Adrenal gland (tissue), 12 donors: ENCODE data around the gene UCP2. TPM values are rescaled to one million over a fixed set of nuclear protein-coding genes. Genes with fewer than 3 reads are reported as not detected.
"Not testable (repeated sequence)": the region's sequence is repeated elsewhere in the genome, so short reads cannot be mapped to it uniquely, and the experiment has no call there.

Experiments
- DNase-seq, 7 donors: peaks; one replicate each; pipeline ENCODE4 v3.0.0-alpha.2; 2019 to 2020
- H3K27ac ChIP-seq, 5 donors: fragments of 200-600 bp; sonication (generic) in 4 of 5; 1 replicate in 3 of 5; 2 replicates in 2 of 5; pipeline versions ENCODE4 v1.5.1 to v1.8.0; 2016 to 2020; ENCODE audit warnings: mild to moderate bottlenecking in 1 of 5
- H3K27me3 ChIP-seq: fragments of 200-600 bp; 2 replicates; pipeline ENCODE4 v1.8.0; 2021
- H3K36me3 ChIP-seq, 2 donors: fragments of 200-600 bp; replicated peaks in 1 of 2; 1 replicate in 1 of 2; 2 replicates in 1 of 2; pipeline versions ENCODE4 v1.5.1 to v1.8.0; 2018 to 2022
- H3K4me1 ChIP-seq, 2 donors: fragments of 200-600 bp; replicated peaks in 1 of 2; 1 replicate in 1 of 2; 2 replicates in 1 of 2; pipeline versions ENCODE4 v1.5.1 to v1.8.0; 2018 to 2021
- H3K4me3 ChIP-seq, 4 donors: fragments of 200-600 bp; sonication (generic) in 3 of 4; one replicate each; pipeline ENCODE4 v1.5.1; 2016 to 2018
- H3K9me3 ChIP-seq, 3 donors: fragments of 200-600 bp; sonication (generic) in 1 of 3; replicated peaks in 1 of 3; 1 replicate in 2 of 3; 2 replicates in 1 of 3; pipeline versions ENCODE4 v1.5.1 to v1.8.0; 2016 to 2021
- POLR2A ChIP-seq, 2 donors: fragments of 450-650 bp; IDR thresholded peaks; one replicate each; pipeline ENCODE4 v1.6.1; 2017; ENCODE audit warnings: antibody characterized with exemption in 2 of 2, mild to moderate bottlenecking in 2 of 2, moderate library complexity in 1 of 2
- WGBS, 4 donors: extraction: QIAGEN DNeasy Blood & Tissue Kit in 2 of 4; methylation state at CpG; one replicate each; pipeline versions ENCODE4 v1.1.5 to v1.1.7; 2013 to 2017; 5-methylcytosine and 5-hydroxymethylcytosine counted together
- intact Hi-C, 2 donors: fragments of 100-400 bp; cut with DNase I; formaldehyde crosslinking; loops; one replicate each; pipeline versions ENCODE4 v1.14.1 to v1.15.0; 2022 to 2023
- polyA plus RNA-seq, 3 donors: library from polyadenylated mRNA; stranded (reverse); fragments of 200-250 nt in 2 of 3; fragments of 350-450 nt in 1 of 3; fragmentation: Illumina TruSeq in 1 of 3; extraction: RNeasy Lipid Tissue Mini Kit (QIAGEN cat#74804) in 1 of 3; gene quantifications; one replicate each; pipeline ENCODE4 v1.2.3, GENCODE V29; 2013 to 2014
- total RNA-seq, 9 donors: library from RNA; depleted of rRNA in 4 of 9; stranded (reverse); fragments of >200 nt in 4 of 9; fragments of 120-200 nt in 1 of 9; fragmentation: NEBNext Ultra II Directional in 1 of 9; extraction: Animal tissue kit (Norgen Biotek cat#: 25700) in 1 of 9; gene quantifications; one replicate each; pipeline versions ENCODE4 v1.1.0 to v1.2.4, GENCODE V29; 2013 to 2023
- TF ChIP-seq, protein P1 (sequence below), 6 experiments: fragments of 450-650 bp in 4 of 6; fragments of 200-600 bp in 2 of 6; sonication (generic) in 1 of 6; IDR thresholded peaks; 1 replicate in 5 of 6; 2 replicates in 1 of 6; pipeline versions ENCODE4 v1.5.1 to v1.8.0; 2016 to 2021; ENCODE audit warnings: antibody characterized with exemption in 6 of 6, mild to moderate bottlenecking in 2 of 6, moderate library complexity in 1 of 6
- donor health status: healthy with polysubstance abuse.
- donor health status: Bipolar disorder and iron deficiency.
- donor health status: DM: yes; HTN: yes; CAD: no.
- donor health status: DM: no; HTN: no; CAD: no.
- donor health status: DM: no; HTN: no; CAD: no.
- donor health status: DM: yes; HTN: yes; CAD: no.

Gene UCP2
- total and polyA plus RNA-seq, 12 donors, result 12.4 to 117 (median 40.9) TPM

- H3K9me3 ChIP-seq, result no peaks in the 10 kb centered on the region
- TF ChIP-seq POLR2A (IDR thresholded peaks at IDR 0.05), result no peak
- TF ChIP-seq, protein P1, sequence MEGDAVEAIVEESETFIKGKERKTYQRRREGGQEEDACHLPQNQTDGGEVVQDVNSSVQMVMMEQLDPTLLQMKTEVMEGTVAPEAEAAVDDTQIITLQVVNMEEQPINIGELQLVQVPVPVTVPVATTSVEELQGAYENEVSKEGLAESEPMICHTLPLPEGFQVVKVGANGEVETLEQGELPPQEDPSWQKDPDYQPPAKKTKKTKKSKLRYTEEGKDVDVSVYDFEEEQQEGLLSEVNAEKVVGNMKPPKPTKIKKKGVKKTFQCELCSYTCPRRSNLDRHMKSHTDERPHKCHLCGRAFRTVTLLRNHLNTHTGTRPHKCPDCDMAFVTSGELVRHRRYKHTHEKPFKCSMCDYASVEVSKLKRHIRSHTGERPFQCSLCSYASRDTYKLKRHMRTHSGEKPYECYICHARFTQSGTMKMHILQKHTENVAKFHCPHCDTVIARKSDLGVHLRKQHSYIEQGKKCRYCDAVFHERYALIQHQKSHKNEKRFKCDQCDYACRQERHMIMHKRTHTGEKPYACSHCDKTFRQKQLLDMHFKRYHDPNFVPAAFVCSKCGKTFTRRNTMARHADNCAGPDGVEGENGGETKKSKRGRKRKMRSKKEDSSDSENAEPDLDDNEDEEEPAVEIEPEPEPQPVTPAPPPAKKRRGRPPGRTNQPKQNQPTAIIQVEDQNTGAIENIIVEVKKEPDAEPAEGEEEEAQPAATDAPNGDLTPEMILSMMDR (IDR thresholded peaks at IDR 0.05), result no peak
- H3K4me1 ChIP-seq, result no peaks in the 10 kb centered on the region
- H3K36me3 ChIP-seq, result no peaks in the 10 kb centered on the region
- H3K27me3 ChIP-seq, result no peaks in the 10 kb centered on the region
- DNase-seq, result no peak
- intact Hi-C loops, result no loop called here
- no peak overlapping the region for H3K27ac ChIP-seq
- 68 to 80% (median 76%) methylated on average over 3 to 4 of the region's 4 CpGs for WGBS, 4 donors
- H3K4me3 ChIP-seq, result no peak overlapping the region
These were observed 43.5 kb downstream of the UCP2 start for GRCh38 chr11:73939096-73939495.

DNA sequence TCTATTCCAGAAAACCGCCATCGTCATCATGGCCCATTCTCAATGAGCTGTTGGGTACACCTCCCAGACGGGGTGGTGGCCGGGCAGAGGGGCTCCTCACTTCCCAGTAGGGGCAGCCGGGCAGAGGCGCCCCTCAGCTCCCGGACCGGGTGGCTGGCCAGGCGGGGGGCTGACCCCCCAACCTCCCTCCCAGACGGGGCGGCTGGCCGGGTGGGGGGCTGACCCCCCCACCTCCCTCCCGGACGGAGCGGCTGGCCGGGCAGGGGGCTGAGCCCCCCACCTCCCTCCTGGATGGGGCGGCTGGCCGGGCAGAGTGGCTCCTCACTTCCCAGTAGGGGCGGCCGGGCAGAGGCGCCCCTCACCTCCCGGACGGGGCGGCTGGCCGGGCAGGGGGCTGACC, 46.6 kb downstream of the UCP2 start:
- H3K36me3 ChIP-seq, H3K4me3 ChIP-seq, H3K27me3 ChIP-seq, H3K27ac ChIP-seq, H3K4me1 ChIP-seq, H3K9me3 ChIP-seq, DNase-seq, intact Hi-C loops: not testable (repeated sequence)
- WGBS, 4 donors, result 96 to 99% methylated on average over 14 of the region's 25 CpGs; no CpG with 5 or more reads in 2 of the 4 donors

DNA sequence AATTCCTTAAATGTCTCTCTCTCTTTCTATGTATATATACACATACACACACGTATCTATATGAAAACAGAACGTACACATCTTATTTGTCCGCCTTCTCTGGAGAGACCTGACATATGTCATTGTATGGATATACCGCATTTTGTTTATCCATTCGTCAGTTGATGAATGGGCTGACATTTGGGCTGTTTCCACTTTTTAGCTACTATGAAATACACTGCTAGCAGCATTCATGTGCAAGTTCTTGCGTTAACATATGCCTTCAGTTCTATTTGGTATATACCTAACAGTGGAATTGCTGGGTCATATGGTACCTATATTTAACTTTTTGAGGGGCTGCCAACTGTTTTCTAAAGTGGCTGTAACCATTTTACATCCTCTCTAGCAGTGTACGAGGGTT, 49.9 kb downstream of the UCP2 start:
- intact Hi-C loops, result no loop called here
- H3K27me3 ChIP-seq, result no peaks in the 10 kb centered on the region
- H3K36me3 ChIP-seq, result peaks cover 0 to 21% of the 10 kb centered on the region in 2 donors
- H3K27ac ChIP-seq, result no peak overlapping the region
- no peak for DNase-seq
- no peak overlapping the region for H3K4me3 ChIP-seq
- H3K4me1 ChIP-seq, result no peaks in the 10 kb centered on the region
- TF ChIP-seq POLR2A (IDR thresholded peaks at IDR 0.05), result no peak
- TF ChIP-seq, protein P1 (IDR thresholded peaks at IDR 0.05), result no peak
- H3K9me3 ChIP-seq, result no peaks in the 10 kb centered on the region
- 87 to 92% (median 89%) methylated on average over 7 of the region's 7 CpGs for WGBS, 4 donors

- Histone ChIP-seq H3K36me3 (peaks cover 0 to 30% of the 10 kb centered on the region in 2 donors), H3K4me3 (no peak overlapping the region)
- no peak for DNase-seq
These were observed 50.7 kb downstream of the UCP2 start for GRCh38 chr11:73931951-73932350.

More at GRCh38 chr11:73931951-73932350, 50.7 kb downstream of the UCP2 start:
- TF ChIP-seq POLR2A (IDR thresholded peaks at IDR 0.05), result no peak
- TF ChIP-seq, protein P1 (IDR thresholded peaks at IDR 0.05), result no peak
- Histone ChIP-seq H3K27ac (no peak overlapping the region), H3K4me1 (no peaks in the 10 kb centered on the region), H3K27me3 (no peaks in the 10 kb centered on the region), H3K9me3 (no peaks in the 10 kb centered on the region)
- WGBS, 4 donors, result 90 to 98% (median 95%) methylated on average over 6 of the region's 6 CpGs
- intact Hi-C loops, result no loop called here
